ENCODE measurements around the gene LRRFIP2.
"Not testable (repeated sequence)": the region's sequence is repeated elsewhere in the genome, so short reads cannot be mapped to it uniquely, and the experiment has no call there.

LRRFIP2 gene

DNA sequence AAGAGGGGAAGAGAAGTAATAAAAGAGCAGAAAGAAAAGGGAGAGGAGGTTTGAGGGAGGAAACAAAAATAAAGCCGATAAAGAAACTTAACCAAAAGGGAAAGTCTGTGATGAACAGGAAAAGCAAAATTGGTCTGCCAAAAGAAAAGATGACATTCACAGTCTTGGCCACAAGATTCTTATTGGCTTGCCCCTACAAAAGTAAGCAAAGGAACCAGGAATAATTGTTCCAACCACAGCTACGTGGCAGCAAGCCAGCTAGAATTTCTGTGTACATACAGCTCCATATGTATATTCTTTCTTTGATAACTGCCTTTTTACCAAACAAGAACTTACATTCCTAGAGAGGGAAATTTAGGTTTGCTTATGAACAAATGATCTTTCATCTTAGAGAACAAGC, 101.5 kb downstream of the LRRFIP2 start:
- H3K4me3 ChIP-seq (ENCODE audit: low read depth, low read length) = no peak overlapping the region

DNA sequence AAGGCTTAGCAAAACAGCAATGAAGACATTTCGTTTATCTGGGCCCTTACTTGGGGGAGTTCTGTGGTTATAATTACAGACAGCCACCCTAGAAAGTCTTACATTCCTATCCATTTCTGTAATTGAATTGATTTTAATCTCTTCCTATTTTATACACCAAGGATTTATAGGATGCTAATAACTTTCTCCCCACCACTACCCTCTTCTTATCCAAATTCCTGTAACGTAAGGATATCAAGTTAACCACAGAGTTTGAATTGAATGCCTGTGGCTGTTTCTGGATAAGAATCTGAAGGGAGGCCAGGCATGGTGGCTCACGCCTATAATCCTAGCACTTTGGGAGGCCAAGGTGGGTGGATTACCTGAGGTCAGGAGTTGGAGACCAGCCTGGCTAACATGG, 102.5 kb downstream of the LRRFIP2 start:
- no peak overlapping the region for H3K4me3 ChIP-seq (ENCODE audit: low read depth, low read length)

DNA sequence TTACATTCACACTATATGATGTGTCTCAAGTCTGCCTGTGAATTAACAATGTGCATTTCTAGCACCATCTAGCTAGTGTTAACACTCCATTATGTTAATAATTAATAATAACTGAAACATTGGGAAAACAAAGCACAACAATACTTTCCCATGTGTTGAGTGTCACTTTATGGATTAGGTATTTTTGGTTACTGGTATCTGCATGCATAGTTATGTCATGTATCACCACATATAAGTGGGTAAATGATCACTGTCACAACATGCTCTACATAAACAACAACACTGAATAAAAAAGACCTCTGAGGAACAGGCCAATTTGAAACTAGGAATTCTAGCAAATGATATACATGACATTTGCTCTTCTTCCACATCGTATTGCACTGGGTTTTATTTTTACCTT, 106.4 kb downstream of the LRRFIP2 start:
- H3K4me3 ChIP-seq (ENCODE audit: low read depth, low read length) = no peak overlapping the region

DNA sequence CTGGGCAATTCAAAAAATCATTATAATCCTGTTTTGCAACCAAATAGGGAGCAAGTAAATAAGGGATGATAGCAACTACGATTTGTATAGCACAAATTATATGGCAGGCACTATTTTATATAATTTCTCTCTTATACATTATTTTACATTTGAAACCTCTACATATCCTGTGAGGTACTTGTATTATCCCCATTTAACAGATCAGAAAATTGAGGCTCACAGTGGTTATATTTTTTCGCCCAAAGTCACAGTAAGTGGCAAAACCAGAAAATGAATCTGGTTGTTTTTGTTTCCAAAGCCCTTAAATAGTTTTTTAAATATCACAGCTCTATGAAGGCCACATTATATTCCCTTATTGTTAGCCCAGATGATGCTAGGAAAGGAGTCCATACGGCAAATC, 106.8 kb downstream of the LRRFIP2 start:
- no peak overlapping the region for H3K4me3 ChIP-seq (ENCODE audit: low read depth, low read length)

DNA sequence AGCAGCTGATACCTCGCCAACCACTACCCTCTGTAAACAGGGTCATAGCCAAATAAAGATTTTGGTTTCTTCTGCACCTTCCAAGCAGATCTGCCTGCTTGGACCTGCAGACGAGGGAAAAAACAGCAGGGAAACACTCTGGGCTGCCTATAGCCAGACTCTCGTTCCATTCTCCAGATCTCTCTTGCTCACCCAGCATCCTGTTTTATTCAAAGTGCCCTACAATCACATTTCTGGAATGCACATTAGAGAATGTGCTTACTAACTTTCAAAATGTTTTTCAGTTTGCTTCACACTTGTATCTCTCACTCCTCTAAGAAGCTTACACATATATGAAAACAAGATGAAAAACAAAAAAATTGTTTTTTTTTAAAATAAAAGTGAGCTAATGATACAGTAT, 109.6 kb downstream of the LRRFIP2 start:
- no peak overlapping the region for H3K4me3 ChIP-seq (ENCODE audit: low read depth, low read length)

DNA sequence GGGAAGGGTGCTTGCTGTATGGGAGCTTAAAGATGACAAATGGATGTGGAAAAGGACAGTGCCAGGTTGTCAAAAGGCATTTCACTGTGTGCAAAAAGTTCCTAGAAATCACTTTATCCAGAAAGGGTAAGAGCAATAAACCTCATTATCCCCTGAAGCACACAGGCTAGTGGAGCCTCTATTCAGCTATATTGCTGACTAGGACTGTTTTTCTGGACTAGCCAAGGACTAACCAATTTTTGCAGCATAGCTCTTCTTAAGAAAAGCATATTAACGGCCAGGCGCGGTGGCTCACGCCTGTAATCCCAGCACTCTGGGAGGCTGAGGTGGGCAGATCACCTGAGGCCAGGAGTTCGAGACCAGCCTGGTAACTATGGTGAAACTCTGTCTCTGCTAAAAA, 116.3 kb downstream of the LRRFIP2 start:
- no peak overlapping the region for H3K4me3 ChIP-seq (ENCODE audit: low read depth, low read length)

DNA sequence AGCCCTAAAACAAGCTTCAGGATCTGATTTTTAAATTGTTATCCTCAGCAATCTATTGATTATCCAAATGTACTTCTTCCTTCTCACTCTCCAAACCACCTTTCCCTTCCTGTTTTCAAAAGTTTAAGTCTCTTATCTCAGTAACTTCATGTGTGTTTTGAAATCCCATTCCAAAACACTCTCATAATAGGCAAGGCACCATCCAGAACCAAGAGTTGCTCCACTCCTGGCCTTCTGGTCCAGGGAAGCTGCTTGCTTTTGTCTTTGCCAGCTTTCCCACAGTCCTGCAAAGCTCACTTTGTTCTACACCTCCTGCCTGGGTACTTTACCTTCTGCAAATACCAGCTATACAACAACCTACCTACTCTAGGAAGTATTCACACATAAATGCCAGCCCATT, 117.6 kb downstream of the LRRFIP2 start:
- H3K4me3 ChIP-seq (ENCODE audit: low read depth, low read length) = no peak overlapping the region

DNA sequence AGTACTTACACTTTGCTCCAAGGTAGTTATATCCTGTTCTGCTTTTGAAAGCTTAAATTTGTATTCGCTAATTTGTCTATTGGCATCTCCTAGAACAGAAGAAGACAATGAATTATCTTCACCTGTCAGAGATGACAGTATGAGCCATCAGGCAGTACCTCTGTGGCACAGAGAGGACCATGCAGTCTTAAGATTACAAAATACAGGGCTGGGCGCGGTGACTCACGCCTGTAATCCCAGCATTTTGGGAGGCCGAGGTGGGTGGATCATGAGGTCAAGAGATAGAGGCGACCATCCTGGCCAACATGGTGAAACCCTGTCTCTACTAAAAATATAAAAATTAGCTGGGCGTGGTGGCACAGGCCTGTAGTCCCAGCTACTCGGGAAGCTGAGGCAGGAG, 119.3 kb downstream of the LRRFIP2 start:
- H3K4me3 ChIP-seq (ENCODE audit: low read depth, low read length) = not testable (repeated sequence)

DNA sequence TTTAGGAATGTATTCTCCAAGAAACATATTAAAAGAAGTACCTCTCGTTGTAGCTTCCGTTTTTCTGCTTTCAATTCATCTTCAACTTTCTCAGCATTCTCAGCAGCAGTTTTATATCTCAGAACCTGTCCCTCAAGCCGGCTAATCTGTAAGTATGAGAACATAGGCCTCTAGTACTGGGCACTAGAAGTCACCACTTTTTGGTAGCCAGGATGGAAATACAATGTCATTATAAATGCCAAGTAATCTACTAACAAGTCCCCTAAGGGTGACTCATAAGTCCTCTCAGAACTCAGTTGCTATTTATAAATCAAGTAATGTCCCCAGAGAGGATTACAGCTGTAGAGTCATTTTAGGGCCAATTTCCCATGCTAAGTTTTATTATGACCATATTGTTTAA, 120.0 kb downstream of the LRRFIP2 start:
- H3K4me3 ChIP-seq (ENCODE audit: low read depth, low read length) = no peak overlapping the region

DNA sequence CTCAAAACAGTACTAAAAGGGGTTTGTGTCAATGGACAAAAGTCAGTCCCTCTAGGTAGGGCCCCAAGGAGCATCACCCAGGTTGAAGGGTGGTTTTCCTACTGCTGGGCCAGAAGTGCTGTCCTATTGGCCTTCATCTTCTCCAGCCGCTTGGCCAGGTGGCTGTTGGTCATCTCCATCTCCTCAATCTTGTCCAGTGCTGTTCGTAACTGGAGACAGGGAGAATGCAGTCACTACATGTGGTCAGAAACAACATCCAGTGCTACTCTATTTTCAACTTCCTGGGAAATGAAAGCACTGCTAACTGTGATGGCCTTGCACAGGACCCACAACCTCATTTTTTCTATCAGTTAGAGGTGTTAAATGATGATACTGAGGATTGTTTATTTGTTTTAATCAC, 120.6 kb downstream of the LRRFIP2 start:
- no peak overlapping the region for H3K4me3 ChIP-seq (ENCODE audit: low read depth, low read length)

DNA sequence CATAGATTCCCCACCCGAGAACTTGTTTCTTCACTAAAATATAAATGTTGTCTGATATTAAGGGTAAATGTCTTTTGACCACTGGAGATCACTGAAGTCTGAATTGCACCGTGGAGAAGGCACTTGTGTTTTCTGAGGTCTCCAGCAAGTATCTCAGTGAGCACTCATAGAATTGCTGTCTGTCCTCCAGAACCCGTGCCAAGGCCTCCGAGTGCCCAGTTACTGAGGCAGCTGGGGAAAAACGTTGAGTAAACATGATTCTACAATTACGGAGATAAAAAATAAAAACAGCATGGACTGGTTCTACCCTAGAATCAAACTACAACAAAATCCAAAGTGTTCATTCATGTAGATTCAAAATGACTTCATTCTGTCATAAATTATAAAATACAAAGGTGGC, 121.0 kb downstream of the LRRFIP2 start:
- no peak overlapping the region for H3K4me3 ChIP-seq (ENCODE audit: low read depth, low read length)

DNA sequence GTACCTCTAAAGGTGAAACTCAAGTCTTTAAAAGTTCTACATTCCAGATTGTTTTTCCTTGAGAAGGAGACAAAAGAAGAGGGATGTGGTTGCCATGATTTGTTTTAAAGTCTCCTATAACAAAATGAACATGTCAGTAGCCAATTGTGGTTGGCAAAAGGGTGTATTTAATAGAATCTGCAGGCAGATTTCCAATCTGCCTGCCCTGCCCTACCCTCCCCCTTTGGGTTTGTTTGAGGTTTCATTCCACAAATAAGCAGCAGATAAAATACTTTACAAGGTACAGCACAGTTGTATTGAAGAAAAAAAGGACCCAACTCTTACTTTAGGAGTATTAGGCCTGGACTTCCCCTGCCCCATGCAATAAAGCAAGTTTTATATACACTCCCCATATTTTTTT, 121.5 kb downstream of the LRRFIP2 start:
- no peak overlapping the region for H3K4me3 ChIP-seq (ENCODE audit: low read depth, low read length)

DNA sequence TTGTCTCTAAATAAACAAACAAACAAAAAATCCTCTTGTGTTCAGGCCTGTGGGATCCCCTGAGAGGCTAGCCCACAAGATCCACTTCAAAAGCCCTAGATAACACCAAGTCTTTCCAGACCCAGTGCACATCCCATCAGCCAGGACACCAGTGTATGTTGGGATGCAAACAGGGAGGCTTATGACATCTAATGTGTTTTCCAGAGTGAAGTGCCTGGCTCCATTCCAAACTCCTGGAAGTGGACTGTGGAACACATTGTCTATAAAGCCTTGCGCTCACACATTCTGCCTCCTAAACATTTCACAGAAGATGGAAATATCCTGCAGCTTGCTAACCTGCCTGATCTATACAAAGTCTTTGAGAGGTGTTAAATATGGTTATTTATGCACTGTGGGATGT, 124.1 kb downstream of the LRRFIP2 start:
- H3K4me3 ChIP-seq (ENCODE audit: low read depth, low read length) = no peak overlapping the region

DNA sequence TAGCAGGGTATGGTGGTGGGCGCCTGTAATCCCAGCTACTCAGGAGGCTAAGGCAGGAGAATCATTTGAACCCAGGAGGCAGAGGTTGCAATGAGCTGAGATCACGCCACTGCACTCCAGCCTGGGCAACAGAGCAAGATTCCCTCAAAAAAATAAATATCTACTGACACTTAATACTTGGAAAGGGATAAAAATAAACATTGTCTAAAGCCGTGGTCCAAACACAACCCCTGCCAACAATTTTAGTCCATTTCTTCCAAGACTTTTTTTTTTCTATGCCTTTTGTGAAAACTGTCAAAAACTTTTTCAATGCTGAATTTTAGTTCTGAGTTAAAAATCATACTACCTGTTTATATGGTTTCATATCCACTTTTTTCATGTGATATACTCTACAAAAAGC, 131.7 kb downstream of the LRRFIP2 start:
- H3K4me3 ChIP-seq (ENCODE audit: low read depth, low read length) = not testable (repeated sequence)

DNA sequence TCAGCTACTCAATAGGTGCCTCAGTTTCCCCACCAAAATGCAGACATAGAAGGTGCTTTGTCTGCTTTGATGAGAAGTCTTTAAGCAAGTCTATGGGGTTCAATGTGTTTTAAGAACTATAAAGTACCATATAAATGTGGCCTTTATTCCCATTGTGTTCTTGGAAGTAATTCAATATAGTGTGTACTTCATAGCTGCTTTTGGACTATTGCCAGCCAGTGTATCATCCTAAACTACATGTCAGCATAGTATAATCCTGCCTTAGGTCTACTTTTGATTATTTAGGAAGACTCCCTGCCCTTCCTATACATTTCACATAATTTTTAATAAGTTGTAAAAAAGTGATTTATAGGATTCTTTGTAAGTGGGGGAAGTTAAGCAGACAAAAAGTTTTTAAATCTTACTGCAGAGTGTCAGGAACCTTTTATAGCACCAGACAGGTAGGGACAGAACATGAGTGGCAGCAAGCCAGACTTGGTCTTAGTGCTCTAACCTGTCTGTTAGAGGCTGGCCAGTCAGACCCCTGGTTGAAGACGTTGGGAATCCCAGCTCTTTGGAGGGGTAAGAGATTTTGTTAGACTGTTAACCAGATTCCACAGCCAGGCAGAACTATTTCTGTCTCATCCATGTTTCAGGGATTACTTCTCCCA, 132.7 kb downstream of the LRRFIP2 start:
- H3K4me3 ChIP-seq (ENCODE audit: low read depth, low read length) = no peak overlapping the region

DNA sequence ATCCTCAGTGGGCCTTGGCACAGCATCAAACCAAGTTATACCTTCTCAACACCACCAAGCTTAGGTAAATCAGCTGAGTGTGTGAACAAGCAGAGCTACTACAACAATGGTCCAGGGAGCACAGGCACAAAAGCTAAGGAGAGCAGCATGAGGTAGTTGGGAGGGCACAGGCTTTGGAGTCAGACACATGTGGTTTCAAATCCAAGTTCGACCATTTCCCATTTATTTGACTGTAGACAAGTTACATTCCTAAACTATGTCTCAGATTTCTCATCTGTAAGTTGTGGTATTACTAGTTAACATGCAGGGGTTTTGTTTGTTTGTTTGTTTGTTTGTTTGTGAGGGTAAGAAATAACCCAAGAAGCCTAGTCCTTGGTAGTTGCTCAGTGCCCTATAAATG, 134.2 kb downstream of the LRRFIP2 start:
- no peak overlapping the region for H3K4me3 ChIP-seq (ENCODE audit: low read depth, low read length)

DNA sequence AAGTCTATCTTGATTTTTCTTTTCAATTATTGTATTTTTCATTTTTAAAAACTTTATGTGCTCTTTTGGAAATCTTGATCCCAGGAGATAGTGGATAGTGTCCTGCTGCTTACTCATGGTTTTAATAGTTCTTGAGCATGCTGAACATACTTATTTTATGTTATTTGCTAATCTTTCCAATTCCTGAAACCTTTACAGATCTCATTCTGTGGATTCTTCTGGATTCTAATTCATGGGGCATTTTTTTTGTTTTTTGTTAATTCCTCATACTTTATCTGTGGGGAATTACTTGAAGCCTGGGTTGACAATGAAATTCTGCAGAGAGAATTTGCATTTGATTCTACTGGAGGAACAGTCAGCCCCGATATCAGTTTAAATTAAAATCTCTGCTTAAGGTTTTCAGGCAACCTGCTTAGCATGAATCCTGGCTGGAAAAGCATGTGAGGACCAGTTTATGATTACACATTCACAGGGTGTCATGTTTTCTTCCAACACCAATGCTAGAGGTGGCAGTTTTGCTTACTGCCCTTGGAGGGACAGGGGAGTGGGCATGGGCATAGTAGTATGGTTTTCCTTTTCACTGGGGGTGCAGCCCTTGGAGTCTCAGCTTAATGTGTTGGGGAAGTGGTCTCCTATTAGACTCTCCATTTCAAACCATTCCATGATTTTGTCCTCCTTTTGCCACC, 135.1 kb downstream of the LRRFIP2 start:
- no peak overlapping the region for H3K4me3 ChIP-seq (ENCODE audit: low read depth, low read length)

DNA sequence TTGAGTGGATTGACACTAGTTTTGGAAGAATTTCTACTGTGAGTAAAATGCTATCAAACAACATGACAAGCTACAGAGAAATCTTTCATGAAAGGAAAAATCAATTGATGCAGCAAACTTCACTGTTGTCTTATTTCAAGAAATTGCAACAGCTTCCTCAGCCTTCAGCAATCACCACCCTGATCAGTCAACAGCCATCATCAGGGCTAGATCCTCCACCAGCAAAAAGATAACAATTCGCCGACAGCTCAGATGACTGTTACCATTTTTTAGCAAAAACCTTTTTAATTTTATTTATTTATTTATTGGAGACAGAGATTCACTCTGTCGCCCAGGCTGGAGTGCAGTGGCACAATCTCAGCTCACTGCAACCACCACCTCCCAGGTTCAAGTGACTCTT, 137.0 kb downstream of the LRRFIP2 start:
- no peak overlapping the region for H3K4me3 ChIP-seq (ENCODE audit: low read depth, low read length)

DNA sequence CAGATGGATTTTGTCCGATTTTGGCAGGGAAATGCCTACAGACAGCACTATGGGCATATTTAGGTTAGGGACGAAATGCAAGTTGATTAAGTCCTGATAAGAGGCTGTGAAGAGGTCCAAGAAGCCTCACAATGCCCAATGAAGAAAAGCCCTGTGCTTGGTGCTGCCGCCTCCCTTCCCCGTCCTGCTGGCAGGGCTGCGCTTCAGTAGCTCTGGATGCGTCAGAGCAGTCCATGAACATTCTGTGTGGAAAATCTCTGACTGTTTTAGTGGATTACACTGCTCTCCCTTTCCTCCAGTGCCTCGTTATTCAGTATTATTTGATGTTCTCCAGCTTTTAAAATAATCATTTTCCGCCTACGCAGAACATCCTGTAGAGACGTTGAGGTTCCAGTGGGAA, 141.4 kb downstream of the LRRFIP2 start:
- no peak overlapping the region for H3K4me3 ChIP-seq (ENCODE audit: low read depth, low read length)

DNA sequence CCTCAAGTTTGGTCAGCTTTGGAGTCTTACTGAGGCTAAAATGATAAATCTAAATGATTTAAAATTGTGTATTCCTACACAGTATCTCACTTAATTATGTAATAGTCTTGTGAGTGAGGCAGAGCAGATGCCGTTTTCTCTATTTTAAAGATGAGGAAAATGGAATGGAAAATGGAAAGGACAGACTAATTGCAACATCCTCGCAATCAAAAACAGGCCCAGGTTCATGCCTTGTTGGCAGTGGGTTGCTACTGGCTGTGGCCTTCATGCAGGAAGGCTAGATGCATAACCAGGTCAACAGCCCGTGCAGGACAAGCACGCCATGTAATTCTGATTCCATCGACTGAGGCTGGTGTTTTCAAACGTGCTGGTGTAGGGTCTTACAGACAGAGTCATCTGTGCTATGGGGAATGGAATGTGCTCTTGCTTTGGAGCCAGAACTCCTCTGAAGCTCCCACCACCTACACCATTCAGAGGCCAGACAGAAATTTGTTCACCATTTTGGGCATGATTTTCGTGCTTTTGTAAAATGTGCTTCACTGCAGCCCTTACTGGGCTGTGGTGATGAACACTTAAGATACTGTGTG, 143.2 kb downstream of the LRRFIP2 start:
- H3K4me3 ChIP-seq (ENCODE audit: low read depth, low read length) = no peak overlapping the region

DNA sequence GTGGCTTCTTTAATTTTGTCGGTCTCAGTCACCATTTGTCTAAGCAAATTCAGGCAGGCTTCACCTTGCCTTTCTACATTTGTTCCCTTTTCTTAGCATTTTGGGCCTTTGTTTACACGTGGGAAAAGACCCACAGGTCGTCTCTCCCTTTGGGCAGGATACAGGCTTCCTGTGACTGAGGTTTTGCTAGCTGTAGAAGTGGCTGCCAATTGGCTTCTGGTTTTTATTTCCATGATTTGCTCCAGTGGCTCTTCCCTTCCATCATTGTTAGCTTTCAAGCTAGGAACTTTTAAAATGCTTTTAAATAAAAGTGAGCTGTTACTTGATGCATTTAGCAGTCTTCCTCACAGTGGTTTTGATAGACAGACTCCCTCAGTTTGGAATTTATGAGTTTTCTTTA, 143.8 kb downstream of the LRRFIP2 start:
- no peak overlapping the region for H3K4me3 ChIP-seq (ENCODE audit: low read depth, low read length)

DNA sequence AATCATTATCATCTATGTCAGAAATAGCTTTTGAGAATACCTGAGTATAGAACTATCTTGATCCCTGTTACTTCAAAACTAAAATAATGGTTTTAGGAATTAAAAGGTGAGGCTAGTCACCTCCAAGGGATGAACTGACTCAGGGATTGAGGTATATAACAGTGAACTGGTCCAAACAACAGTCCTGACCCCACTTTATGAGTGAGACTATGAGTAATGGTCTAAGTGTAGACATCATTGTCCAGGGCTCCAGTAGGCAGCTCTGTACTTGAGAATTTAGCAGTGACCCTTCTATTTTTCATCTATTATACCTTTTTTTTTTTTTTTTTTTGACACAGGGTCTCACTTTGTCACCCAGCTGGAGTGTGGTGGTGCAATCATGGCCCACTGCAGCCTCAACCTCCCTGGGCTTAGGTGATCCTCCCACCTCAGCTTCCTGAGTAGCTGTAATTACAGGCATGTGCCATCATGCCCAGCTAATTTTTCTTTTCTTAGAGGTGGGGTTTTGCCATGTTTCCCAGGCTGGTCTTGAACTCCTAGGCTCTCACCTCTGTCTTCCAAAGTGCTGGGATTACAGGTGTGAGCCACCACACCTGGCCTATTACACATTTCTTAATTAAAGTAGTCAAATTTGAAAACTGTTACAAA, 144.7 kb downstream of the LRRFIP2 start:
- H3K4me3 ChIP-seq (ENCODE audit: low read depth, low read length) = no peak overlapping the region

All from iPS-11a (cell line).